AG04450 (cell line): ENCODE measurements around the gene MAML2. TPM values are rescaled to one million over a fixed set of nuclear protein-coding genes. Genes with fewer than 3 reads are reported as not detected.

ENCODE experiments used
- CTCF ChIA-PET: fragments of 300-600, 350-600 bp; formaldehyde crosslinking; extraction: SDS; loops from one replicate; lab custom pipeline; 2022; ENCODE audit warnings: antibody characterized with exemption, inconsistent platforms; lab: Charles Lee
- POLR2A ChIA-PET: fragments of 350-600 bp; formaldehyde crosslinking; extraction: SDS; loops from one replicate; lab custom pipeline; 2021; ENCODE audit warnings: antibody characterized with exemption, inconsistent platforms; lab: Yijun Ruan, JAX
- DNase-seq: peaks from one replicate; pipeline ENCODE4 v3.0.0-alpha.2; 2011; ENCODE audit warnings: low read depth, low spot score
- H3K27ac ChIP-seq: one replicate; pipeline ENCODE4 v1.5.1; 2012; ENCODE audit warnings: low read depth, low read length, control low read depth
- H3K27me3 ChIP-seq: one replicate; pipeline ENCODE4 v1.6.0; 2012; ENCODE audit warnings: low read length; ENCODE audit not compliant: control insufficient read depth, insufficient read depth
- H3K4me3 ChIP-seq: 2 replicates; pipeline ENCODE4 v1.5.1; 2011; ENCODE audit warnings: mild to moderate bottlenecking, low read depth, low read length, control low read depth
- H3K9me3 ChIP-seq: 2 replicates; pipeline ENCODE4 v1.5.1; 2012; ENCODE audit warnings: low read length; ENCODE audit not compliant: control insufficient read depth, insufficient read depth
- polyA plus RNA-seq: library from polyadenylated mRNA; depleted of rRNA; stranded (reverse); fragments of >200 nt; gene quantifications from 2 replicates; pipeline ENCODE4 v1.2.3, GENCODE V29; 2011
- TF ChIP-seq, protein P1 (sequence below): IDR thresholded peaks from 2 replicates; pipeline ENCODE4 v1.5.1; 2011; ENCODE audit warnings: low read depth, low read length, control low read depth, inconsistent platforms

The MAML2 gene
- polyA plus RNA-seq, 1 experiment: 23.0 TPM

DNA sequence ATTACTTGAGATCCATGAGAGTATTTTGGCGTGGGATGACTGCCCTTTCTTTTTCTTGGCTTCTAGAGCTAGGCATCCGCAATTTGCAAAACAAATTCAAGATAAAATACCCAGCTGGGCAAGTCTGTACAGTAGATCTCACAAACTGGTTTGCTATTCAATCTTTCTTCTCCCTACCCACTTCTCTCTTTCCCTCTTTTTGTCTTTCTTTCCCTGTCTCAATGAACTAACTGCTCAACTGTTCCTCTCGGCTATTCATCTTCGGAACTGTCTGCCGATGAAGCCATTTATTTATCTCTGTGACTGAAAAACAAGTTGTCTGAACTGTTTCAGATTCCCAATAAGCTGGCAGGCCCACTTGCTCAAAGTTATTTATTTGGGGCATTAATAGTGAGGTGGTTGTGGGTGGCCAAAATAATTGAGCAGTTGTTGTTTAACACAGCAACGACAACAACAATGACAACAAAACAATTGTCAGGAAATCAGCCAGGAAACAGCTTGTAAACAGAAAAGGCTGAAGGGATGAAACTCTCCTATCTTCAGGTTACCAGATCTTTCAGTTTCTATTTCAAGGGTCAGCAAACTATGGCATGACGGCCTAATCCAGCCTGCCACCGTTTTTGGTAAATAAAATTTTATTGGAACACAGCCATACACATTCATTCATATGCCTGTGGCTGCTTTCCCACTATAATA is 343.1 kb downstream of the MAML2 start:
- TF ChIP-seq, protein P1, sequence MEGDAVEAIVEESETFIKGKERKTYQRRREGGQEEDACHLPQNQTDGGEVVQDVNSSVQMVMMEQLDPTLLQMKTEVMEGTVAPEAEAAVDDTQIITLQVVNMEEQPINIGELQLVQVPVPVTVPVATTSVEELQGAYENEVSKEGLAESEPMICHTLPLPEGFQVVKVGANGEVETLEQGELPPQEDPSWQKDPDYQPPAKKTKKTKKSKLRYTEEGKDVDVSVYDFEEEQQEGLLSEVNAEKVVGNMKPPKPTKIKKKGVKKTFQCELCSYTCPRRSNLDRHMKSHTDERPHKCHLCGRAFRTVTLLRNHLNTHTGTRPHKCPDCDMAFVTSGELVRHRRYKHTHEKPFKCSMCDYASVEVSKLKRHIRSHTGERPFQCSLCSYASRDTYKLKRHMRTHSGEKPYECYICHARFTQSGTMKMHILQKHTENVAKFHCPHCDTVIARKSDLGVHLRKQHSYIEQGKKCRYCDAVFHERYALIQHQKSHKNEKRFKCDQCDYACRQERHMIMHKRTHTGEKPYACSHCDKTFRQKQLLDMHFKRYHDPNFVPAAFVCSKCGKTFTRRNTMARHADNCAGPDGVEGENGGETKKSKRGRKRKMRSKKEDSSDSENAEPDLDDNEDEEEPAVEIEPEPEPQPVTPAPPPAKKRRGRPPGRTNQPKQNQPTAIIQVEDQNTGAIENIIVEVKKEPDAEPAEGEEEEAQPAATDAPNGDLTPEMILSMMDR: no peak
- CTCF ChIA-PET: interaction anchor here (0.6 to 1.5 kb wide), 5 partner anchors 11 to 394 kb away, joined by 3 to 5 read pairs (median 3); partner anchors contain the start of gene MAML2
- H3K4me3 ChIP-seq: no peak overlapping the region
- DNase-seq: no peak
- H3K27me3 ChIP-seq: no peaks in the 10 kb centered on the region
- no peak overlapping the region for H3K27ac ChIP-seq
- POLR2A ChIA-PET: interaction anchor here (0.7 kb wide), 1 partner anchor 65 kb away, joined by 4 read pairs; no protein-coding TSS in a partner anchor
- H3K9me3 ChIP-seq: no peaks in the 10 kb centered on the region

DNA sequence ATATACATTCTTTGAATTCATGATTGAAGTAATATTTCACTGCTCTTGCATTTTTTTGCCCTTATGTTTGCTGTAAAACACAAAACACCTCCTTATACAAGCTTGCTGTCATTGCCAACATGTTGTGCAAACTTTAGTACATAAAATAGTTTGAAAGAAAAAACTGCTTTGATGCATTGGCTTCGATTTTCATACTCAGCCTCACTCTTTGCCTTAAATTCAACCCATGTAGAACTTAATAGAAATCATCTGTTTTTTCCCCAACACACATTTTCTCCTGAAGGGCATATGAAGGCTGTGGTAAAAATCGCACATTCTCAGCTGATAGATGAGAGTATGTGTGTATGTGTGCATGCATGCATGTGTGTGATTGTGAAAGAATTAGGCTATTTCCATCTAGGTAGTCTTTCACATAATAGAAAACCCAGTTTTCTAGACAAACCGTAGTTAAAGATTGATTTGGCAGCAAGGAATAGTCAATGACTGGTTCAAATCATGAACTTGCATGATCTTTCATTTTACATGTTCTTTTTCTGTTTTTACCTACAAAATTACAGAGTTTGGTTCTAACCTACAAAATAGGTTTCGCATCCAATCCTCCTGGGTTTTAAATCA is 346.3 kb downstream of the MAML2 start:
- no peak for DNase-seq

DNA sequence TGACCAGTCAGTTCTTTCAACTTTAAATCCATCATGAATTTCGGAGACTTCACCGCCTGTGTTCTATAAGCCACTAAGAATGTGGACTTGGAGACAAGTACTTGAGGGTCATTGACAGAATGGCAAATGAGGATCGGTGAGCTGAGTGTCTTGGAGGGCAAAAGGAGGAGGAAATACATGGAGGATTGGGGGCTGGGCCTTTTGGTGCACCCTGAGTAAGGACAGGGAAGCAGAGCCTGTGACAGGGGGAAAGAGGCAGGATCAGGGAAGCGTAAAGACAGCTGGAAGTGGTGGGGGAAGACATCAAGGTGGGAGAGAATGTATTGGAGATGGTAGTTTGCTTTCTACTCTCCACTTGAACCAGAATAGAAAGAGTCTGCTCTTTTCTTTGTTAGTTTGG is 348.7 kb downstream of the MAML2 start:
- CTCF ChIA-PET: interaction anchor here (0.6 kb wide), 1 partner anchor 52 kb away, joined by 4 read pairs; no protein-coding TSS in a partner anchor
- H3K4me3 ChIP-seq: no peak overlapping the region
- POLR2A ChIA-PET: interaction anchor here (0.6 kb wide), 1 partner anchor 117 kb away, joined by 3 read pairs; no protein-coding TSS in a partner anchor
- DNase-seq: no peak
- no peaks in the 10 kb centered on the region for H3K9me3 ChIP-seq
- H3K27ac ChIP-seq: no peak overlapping the region
- TF ChIP-seq, protein P1: no peak
- H3K27me3 ChIP-seq: no peaks in the 10 kb centered on the region

More for the DNA sequence above, 346.3 kb downstream of the MAML2 start:
- H3K4me3 ChIP-seq: no peak overlapping the region
- no peak overlapping the region for H3K27ac ChIP-seq
- CTCF ChIA-PET: interaction anchor here (1.1 to 1.4 kb wide), 2 partner anchors 10 to 159 kb away, joined by 3 read pairs; no protein-coding TSS in a partner anchor
- TF ChIP-seq, protein P1: no peak
- H3K9me3 ChIP-seq: no peaks in the 10 kb centered on the region
- POLR2A ChIA-PET: no interaction called here
- H3K27me3 ChIP-seq: no peaks in the 10 kb centered on the region

DNA sequence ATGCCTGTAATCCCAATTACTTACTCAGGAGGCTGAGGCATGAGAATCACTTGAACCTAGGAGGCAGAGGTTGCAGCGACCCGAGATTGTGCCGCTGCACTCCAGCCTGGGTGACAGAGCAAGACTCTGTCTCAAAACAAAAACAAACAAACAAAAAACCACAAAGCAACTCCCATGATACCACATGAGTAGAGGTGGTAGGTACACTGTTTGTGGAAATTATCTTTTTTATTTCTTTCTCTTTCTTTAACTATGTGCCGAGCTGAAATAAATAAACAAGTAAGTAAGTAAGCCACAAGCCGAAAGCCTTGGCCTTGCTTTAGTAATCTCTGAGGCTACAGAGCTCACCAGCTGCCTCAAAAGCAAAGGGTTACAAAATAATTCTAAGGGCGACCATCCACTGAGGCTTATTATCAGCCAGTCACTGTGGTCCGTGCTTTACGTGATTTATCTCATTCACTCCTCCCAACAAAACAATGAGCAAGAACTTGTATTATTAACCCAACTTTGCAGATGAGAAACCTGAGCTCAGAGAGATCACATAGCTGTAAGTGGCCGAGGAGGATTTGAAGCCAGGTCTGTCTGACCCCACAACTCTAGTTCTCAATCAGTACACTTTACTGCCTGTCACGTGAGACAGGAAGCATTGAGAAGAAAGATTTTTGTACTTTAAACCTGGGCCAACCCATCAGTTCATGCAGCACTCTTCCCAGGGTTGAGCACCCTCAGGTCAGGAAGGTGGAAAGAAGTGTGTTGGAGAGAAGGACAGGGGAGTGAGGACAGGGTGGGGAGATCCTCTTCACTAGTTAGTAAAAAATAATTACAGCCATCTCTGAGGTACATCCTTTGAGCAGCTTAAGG is 349.3 kb downstream of the MAML2 start:
- H3K9me3 ChIP-seq: no peaks in the 10 kb centered on the region
- H3K27me3 ChIP-seq: no peaks in the 10 kb centered on the region
- no peak for DNase-seq
- H3K4me3 ChIP-seq: no peak overlapping the region
- no peak overlapping the region for H3K27ac ChIP-seq
- POLR2A ChIA-PET: no interaction called here
- CTCF ChIA-PET: interaction anchor here (0.6 kb wide), 1 partner anchor 51 kb away, joined by 4 read pairs; no protein-coding TSS in a partner anchor
- TF ChIP-seq, protein P1: no peak
